Spleen (tissue), 7 donors: Measurements from ENCODE around the gene CACNA2D3.

ENCODE experiments used
- POLR2A ChIP-seq, 3 donors: fragments of 450-650 bp; IDR thresholded peaks; one replicate each; pipeline ENCODE4 v1.5.1; 2017; ENCODE audit warnings: antibody characterized with exemption in 3 of 3, mild to moderate bottlenecking in 1 of 3
- TF ChIP-seq, protein P1 (sequence below), 11 experiments: fragments of 200-600 bp in 7 of 11; fragments of 450-650 bp in 4 of 11; sonication (generic) in 4 of 11; IDR thresholded peaks in 8 of 11; conservative IDR thresholded peaks in 3 of 11; 1 replicate in 7 of 11; 2 replicates in 4 of 11; pipeline versions ENCODE4 v1.4.0 to v1.8.0; 2016 to 2021; ENCODE audit warnings: antibody characterized with exemption in 11 of 11, inconsistent platforms in 4 of 11, mild to moderate bottlenecking in 1 of 11
- donor health status: DM: no; HTN: no; CAD: no; lungs with moderate emphysema.
- donor health status: DM: no; HTN: no; CAD: no.
- donor health status: DM: no; HTN: no; CAD: no.

DNA sequence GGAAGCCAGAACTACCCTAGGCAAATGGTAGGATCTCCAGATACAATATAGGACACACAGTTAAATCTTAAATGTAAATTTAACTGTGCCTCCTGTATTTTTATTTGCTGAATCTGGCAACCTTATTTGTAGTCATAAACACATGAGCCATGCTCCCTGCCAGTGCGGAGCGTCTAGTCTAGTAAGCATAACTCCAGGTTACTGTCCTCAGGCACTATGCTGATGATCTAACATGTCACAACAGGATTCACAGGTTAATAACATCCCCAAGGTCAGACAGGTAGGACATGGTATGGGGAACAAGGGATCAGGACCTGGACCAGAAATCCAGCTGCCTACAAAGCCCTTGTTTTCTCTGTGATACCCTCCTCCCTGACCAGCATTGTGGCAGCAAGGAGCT is 305.1 kb downstream of the CACNA2D3 start:
- TF ChIP-seq, protein P1, sequence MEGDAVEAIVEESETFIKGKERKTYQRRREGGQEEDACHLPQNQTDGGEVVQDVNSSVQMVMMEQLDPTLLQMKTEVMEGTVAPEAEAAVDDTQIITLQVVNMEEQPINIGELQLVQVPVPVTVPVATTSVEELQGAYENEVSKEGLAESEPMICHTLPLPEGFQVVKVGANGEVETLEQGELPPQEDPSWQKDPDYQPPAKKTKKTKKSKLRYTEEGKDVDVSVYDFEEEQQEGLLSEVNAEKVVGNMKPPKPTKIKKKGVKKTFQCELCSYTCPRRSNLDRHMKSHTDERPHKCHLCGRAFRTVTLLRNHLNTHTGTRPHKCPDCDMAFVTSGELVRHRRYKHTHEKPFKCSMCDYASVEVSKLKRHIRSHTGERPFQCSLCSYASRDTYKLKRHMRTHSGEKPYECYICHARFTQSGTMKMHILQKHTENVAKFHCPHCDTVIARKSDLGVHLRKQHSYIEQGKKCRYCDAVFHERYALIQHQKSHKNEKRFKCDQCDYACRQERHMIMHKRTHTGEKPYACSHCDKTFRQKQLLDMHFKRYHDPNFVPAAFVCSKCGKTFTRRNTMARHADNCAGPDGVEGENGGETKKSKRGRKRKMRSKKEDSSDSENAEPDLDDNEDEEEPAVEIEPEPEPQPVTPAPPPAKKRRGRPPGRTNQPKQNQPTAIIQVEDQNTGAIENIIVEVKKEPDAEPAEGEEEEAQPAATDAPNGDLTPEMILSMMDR (IDR thresholded peaks at IDR 0.05 in 8 of 11, conservative IDR thresholded peaks at IDR 0.05 in 3 of 11) = no peak
- no peak for TF ChIP-seq POLR2A (IDR thresholded peaks at IDR 0.05)
